Measurements from ENCODE around the gene GRM1.
"Not testable (repeated sequence)": the region's sequence is repeated elsewhere in the genome, so short reads cannot be mapped to it uniquely, and the experiment has no call there.

GRM1 gene

GRCh38 chr6:146200176-146200575, 171.3 kb downstream of the GRM1 start:
- no peak for DNase-seq

DNA sequence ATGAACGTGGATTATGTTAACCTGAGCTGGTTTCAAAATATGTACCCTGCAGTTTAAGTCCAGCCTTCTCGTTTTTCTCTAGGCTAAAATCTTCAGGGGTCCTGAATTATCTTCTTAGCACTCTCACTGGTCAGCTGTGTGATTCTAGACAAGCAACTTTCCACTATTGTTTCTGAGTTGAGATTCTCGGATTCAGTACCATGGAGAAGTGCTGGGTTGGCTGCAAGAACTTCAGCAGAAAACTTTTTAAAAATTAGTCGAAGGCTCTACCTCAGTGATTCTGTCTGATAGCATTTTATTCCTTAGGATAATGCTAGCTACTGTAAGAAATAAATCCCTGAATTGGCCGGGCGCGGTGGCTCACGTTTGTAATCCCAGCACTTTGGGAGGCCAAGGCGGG, 173.7 kb downstream of the GRM1 start:
- no peak for DNase-seq

DNA sequence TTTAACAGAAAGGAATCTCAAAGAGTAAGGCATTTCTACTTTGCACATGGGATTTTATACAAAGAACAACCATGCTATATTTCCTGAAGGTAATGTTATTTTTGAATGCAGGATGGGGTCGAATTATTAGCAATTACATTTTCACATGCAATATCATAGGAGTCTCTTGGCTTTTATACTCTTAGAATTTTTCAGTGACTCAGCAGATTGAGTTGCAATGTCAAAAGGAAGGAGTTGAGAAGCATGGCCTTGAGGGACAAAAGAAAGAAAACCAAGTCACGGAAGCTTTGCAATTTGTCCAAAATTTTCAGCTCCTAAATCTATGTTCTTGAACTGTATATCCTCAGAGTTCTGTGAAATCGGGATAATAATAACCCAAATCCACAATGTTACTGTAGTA, 181.1 kb downstream of the GRM1 start:
- no peak for DNase-seq

- DNase-seq = no peak
These were observed 181.7 kb downstream of the GRM1 start for GRCh38 chr6:146210406-146211083.

DNA sequence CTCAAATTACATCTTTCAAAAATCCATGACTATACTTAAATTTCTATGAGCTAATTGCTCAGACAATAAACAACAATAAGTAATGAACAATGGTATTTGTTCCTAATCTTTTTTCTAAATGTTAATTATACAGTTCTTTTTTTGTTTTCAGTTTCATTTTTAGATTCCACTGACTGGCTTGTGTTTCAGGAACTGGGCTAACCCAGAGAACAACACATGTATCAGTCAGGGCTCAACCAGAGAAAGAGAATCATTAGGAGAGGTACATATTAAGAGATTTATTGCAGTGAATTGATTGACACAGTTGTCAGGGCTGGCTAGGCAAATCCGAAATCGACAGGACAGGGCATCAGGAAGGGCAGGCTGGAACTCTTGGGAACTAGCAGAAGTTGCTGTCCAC, 182.8 kb downstream of the GRM1 start:
- no peak for DNase-seq

GRCh38 chr6:146212781-146213180, 183.9 kb downstream of the GRM1 start:
- DNase-seq = no peak

- DNase-seq = no peak
These were observed 190.2 kb downstream of the GRM1 start for GRCh38 chr6:146219101-146219500.

DNA sequence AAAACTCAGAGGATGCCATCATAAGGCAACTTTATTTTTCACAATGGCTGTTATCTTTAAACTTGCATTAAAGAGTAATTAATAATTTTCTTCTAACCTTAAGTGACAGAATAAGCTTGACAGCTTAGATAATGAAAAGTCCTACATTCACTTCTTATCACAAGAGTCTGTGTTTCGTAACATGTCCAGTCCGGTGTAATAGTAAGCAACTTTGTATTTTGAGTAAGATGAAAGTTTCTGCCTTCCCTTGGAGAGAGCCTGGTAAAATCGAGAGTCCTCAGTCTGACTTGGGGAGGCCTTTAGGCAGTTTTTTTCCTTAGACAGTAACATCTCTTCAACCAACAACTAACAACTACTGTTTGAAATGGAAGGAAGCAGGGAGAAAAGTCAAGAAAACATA, 195.6 kb downstream of the GRM1 start:
- DNase-seq = no peak

- DNase-seq = no peak
These were observed 196.1 kb downstream of the GRM1 start for GRCh38 chr6:146224988-146225387.

DNA sequence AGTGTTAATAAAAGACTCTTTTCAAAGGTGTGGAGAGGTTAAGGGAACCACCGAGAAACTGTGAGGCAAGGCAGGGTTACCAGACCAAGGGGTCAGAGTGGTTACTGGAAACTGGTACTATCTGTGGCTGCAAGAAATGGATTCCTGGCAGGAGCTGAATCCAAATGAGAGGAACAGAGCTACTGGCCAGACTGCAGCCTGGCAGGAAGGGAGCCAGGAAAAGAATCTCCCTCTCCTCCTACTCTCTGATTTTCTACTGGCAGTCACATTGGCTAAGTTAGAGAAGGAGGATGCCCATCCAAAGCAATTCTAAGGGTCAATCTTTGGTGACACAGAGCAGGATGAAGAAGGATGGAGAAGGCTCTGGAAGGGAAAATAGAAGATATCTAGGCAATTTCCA, 211.5 kb downstream of the GRM1 start:
- DNase-seq = no peak

DNA sequence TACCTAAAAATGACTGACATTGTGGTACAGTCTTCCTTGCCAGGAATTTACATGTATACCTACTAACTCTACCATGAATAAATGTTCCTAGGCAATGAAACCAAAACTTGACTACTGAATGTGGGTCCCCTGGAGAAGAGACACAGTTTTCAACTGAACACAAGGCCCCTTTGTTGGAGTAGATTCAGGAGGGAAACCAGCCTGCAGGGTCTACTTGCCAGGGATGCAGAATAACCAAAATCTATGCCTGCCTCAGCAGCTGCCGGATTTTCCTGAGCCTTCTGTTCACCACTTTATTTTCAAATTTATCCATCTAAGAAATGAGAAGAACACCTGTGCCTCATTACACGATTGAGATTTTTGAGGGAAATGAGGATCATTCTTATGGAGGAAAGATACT, 211.9 kb downstream of the GRM1 start:
- DNase-seq = no peak

GRCh38 chr6:146243646-146244045, 214.8 kb downstream of the GRM1 start:
- DNase-seq = not testable (repeated sequence)

- DNase-seq = no peak
These were observed 215.8 kb downstream of the GRM1 start for GRCh38 chr6:146244630-146245143.

- no peak for DNase-seq
These were observed 217.2 kb downstream of the GRM1 start for GRCh38 chr6:146246028-146246427.

- no peak for DNase-seq
These were observed 224.8 kb downstream of the GRM1 start for GRCh38 chr6:146253691-146254090.

- no peak for DNase-seq
These were observed 229.3 kb downstream of the GRM1 start for GRCh38 chr6:146258206-146258605.

DNA sequence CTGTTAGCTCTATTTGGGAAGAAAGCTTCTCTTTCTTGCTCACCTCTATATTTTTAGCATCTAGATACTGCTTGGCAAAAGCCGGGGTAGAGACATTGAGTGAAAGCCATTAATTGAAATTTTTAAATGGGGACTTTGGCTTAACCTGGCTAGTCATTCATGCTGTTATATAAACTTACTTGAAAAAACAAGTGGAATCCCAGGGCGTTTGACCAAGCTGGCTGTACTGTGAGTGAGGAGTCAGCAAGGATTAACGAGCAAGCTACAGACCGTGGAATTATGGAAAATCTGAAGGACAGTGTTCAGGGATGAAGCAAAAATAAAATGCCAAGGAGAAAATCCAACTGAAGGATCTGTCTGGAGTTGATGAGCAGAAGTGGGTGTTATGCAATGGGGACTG, 232.0 kb downstream of the GRM1 start:
- no peak for DNase-seq

DNA sequence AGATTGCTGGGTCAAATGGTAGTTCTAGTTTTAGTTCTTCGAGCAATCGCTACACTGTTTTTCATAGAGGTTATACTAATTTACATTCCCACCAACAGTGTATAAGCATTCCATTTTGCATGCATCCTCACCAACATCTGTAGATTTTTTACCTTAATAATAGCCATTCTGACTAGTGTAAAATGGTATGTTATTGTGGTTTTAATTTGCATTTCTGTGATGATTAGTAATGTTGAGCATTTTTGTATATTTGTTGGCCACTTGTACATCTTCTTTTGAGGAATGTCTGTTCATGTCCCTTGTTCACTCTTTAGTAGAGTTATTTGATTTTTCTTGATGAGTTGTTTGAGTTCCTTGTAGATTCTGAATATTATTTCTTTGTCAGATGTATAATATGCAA, 236.2 kb downstream of the GRM1 start:
- DNase-seq = no peak

DNA sequence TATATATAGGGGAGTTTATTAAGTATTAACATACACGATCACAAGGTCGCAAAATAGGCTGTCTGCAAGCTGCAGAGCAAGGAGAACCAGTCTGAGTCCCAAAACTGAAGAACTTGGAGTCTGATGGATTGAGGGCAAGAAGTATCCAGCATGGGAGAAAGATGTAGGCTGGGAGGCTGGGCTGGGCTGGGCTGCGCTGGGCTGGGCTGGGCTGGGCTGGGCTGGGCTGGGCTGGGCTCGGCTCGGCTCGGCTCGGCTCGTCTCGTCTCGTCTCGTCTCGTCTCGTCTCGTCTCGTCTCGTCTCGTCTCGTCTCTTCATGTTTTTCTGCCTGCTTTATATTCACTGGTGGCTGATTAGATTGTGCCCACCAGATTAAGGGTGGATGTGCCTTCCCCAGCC, 238.6 kb downstream of the GRM1 start:
- DNase-seq = no peak

DNA sequence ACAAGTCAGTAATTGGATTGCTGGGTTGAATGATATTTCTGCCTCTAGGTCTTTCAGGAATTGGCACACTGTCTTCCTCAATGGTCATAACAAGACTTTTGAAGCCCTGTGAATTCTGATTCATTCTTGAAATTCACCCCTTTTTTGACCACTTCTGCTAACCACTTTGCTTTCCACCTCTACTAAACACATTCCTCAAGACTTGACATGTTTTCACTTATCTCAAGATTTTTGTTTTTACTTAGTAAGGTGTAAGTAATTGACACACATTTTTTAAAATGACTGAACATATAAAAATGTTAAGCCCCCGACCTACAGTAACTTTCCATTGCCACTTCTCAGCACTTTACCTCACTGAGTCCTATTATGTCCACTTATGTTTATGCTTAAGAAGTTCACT, 239.1 kb downstream of the GRM1 start:
- no peak for DNase-seq

- DNase-seq = no peak
These were observed 240.6 kb downstream of the GRM1 start for GRCh38 chr6:146269482-146269881.

DNA sequence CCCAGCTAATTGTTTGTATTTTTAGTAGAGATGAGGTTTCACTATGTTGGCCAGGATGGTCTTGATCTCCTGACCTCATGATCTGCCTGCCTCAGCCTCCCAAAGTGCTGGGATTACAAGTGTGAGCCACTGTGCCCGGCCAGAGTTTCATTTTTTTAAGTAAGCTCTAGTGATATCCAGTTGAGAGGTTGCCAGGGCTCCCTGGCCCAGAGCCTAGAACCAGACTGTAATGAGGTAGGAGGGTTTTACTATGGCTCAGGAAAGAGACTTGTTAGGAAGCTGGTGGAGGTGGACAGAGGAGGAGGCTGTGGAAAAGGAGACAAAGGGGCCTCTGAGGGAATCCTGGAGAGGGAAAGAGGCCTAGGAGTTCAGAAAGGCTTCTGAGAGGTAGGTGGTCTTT, 242.3 kb downstream of the GRM1 start:
- not testable (repeated sequence) for DNase-seq

DNA sequence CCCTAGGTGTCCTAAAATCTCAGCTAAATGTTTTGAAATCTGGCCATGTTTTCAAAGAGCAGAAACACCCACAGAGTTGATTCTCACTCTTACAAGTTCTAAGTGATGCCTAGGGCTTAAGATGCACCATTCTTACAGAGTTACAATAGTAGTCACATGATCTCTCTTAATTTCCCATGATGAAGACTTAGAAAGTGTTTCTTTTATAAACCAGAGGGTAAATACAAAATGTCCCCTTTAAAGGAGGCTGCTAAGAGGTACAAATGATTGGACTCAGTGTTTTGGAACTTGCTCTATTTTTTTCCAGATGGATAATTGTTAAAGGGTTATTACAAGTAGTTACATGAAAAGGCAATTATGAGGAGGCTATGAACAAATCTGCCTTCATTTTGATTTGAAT, 244.6 kb downstream of the GRM1 start:
- DNase-seq = no peak

DNA sequence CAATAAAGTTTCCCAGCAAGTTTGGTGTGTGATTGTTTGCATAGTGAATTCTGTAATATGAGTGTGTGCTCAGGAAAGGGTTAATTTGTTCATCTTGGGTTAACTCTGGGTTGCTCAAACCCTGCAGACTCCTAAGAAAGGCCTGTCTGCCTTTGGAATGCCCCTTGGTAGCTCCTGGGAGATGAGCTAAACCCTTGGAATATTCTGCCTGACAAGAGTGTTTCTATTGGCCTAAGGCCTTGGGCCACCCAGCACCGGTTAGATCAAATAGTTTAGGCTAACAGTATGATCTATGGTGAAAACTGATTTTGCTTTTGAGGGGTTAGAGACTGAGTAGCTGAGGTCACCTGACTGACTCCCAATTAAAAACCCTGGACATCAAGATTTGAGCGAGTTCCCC, 248.3 kb downstream of the GRM1 start:
- DNase-seq = no peak

DNA sequence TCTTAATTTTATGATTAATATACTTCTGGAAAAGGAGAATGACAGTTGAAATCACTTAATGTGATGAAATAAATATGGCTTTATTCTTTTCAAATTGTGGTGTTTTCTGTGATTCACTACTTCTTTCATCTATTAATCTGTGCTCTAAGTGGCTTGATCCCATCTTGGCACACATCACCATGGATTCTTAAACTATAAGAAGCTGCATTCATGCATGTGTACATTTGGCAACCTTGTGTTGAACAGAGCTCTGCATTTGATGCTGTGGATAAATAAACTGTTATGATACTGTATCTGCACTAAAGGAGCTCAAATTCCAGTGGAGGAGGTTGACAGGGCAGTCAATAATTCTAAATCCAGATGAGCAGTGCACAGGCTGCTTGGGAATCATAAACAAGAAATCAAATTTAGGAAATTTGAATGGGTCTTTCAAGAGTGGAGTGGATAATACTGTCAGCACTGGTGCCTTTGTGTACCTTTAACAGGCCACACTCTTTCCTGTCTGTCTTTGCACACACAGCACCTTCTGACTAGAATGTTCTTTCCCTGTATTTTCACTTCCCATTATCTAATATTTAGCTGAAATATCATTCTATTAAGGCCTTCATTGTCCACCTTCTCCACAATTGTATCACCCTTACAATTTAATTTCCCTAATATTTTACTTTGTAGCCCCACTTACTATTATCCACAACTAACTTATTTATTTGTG, 252.9 kb downstream of the GRM1 start:
- no peak for DNase-seq
